Muscle of leg (tissue), 11 donors: ENCODE data around the gene PLA2G4A. TPM values are rescaled to one million over a fixed set of nuclear protein-coding genes. Genes with fewer than 3 reads are reported as not detected.

Experiments
- DNase-seq: peaks from one replicate; pipeline ENCODE4 v3.0.0; 2013
- H3K27ac ChIP-seq: one replicate; pipeline ENCODE4 v1.5.1; 2013; ENCODE audit warnings: mild to moderate bottlenecking, low read length, control low read depth
- H3K27me3 ChIP-seq: one replicate; pipeline ENCODE4 v1.6.1; 2013; ENCODE audit warnings: low read length; ENCODE audit not compliant: control insufficient read depth, insufficient read depth
- H3K36me3 ChIP-seq: one replicate; pipeline ENCODE4 v1.6.1; 2013; ENCODE audit warnings: low read length; ENCODE audit not compliant: control insufficient read depth, insufficient read depth
- H3K4me1 ChIP-seq: one replicate; pipeline ENCODE4 v1.6.1; 2013; ENCODE audit warnings: low read length; ENCODE audit not compliant: control insufficient read depth, insufficient read depth
- H3K4me3 ChIP-seq: one replicate; pipeline ENCODE4 v1.5.1; 2013; ENCODE audit warnings: low read length, control low read depth
- H3K9me3 ChIP-seq: replicated peaks from 2 replicates; pipeline ENCODE4 v1.6.1; 2013; ENCODE audit warnings: low read depth, low read length; ENCODE audit not compliant: control insufficient read depth
- WGBS: methylation state at CpG from one replicate; pipeline ENCODE4 v1.1.5; 2013; ENCODE audit warnings: missing lambda C conversion rate; ENCODE audit not compliant: insufficient coverage; 5-methylcytosine and 5-hydroxymethylcytosine counted together
- polyA plus RNA-seq, 8 donors: library from polyadenylated mRNA; unstranded; fragments of 120-200 nt; gene quantifications; one replicate each; pipeline versions ENCODE4 v1.2.1 to v1.2.3, GENCODE V29; 2013; ENCODE audit warnings: inconsistent platforms in 1 of 8, low replicate concordance in 1 of 8; ENCODE audit not compliant: insufficient read length in 8 of 8, insufficient read depth in 1 of 8
- total RNA-seq: library from RNA; stranded (reverse); fragments of 120-200 nt; gene quantifications from one replicate; pipeline ENCODE4 v1.2.4, GENCODE V29; 2013

Gene PLA2G4A
- total and polyA plus RNA-seq, 9 donors: 2.8 to 7.8 (median 4.1) TPM

DNA sequence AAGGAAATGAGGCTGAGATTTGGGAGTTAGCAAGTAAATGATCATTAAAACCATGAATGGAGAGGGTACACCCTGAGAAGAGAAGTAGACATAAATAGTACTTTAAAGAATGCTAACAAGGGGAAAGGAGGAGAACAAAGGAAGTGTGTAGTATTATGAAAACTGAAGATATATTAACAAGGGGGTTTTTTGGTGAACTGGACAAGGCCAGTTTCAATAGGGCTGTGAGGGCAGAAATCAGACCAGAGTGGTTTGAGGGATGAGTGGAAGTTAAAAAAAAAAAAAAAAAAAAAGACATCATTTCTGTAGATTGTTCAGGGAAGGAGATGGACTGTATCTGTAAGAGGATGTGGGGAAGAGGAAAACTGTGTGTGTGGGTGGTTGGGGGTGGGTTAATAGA is 137.1 kb downstream of the PLA2G4A start:
- no peaks in the 10 kb centered on the region for H3K9me3 ChIP-seq
- H3K27ac ChIP-seq: no peak overlapping the region
- DNase-seq: no peak
- H3K4me3 ChIP-seq: no peak overlapping the region
- no peaks in the 10 kb centered on the region for H3K36me3 ChIP-seq
- no peaks in the 10 kb centered on the region for H3K27me3 ChIP-seq
- H3K4me1 ChIP-seq: no peaks in the 10 kb centered on the region

DNA sequence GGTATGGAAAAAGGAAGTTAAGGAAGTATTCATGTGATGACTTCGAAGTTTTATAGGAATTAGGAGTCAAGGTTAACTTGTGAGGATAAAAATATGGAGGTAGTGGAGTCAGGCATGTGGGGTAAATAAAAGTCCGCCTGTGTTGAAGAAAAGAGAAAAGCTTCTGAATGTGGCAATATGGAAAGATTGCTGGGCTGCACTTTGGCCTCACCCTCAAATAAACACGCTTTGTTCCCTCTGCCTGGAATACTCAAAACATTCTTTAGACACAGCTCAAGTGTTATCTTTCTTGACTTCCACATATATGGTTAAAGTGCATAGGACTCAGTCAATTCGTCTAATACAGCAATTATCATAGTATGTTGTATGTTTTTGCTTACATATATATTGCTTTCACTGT is 137.7 kb downstream of the PLA2G4A start:
- no peaks in the 10 kb centered on the region for H3K27me3 ChIP-seq
- 83% methylated on average over 1 of the region's 4 CpGs for WGBS

DNA sequence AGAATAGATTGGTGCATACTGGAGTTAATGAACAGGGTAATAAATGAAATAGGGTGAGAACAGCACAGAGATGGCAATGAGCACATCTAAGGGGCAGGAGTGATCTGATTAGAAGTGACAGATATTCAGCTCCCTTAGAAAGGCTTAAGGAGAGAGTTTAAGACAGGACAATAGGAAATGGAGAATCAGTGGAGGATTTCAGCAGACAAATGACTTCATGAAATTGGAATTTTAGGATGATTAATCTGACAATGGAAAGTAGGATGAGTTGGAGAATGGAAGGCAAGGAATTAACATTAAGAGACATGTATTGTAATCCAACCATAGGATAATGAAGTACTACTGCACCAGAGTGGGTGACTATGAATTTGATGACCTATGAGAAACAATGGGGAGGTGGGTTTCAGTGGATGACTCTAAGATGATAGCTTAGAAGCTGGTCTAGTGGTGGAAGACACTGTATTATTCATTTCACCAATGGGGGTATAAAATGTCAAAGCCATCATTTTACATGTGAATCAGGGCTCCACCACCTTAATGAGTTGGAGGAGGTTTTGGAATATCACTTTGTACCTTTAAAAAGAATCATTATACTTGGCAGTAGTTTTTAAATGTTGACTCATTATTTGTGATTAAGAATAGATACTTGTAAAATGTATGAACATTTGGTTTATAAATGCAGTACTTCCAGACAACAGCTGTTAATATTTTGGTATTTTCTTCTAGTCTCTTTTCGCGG is 139.1 kb downstream of the PLA2G4A start:
- DNase-seq: no peak
- H3K27me3 ChIP-seq: no peaks in the 10 kb centered on the region
- WGBS: no CpG with 5 or more reads among the region's 2 CpGs
- no peaks in the 10 kb centered on the region for H3K9me3 ChIP-seq
- H3K36me3 ChIP-seq: no peaks in the 10 kb centered on the region
- H3K27ac ChIP-seq: no peak overlapping the region
- H3K4me1 ChIP-seq: no peaks in the 10 kb centered on the region
- no peak overlapping the region for H3K4me3 ChIP-seq

More for the DNA sequence above, 137.7 kb downstream of the PLA2G4A start:
- H3K9me3 ChIP-seq: no peaks in the 10 kb centered on the region
- no peak overlapping the region for H3K27ac ChIP-seq
- no peaks in the 10 kb centered on the region for H3K36me3 ChIP-seq
- DNase-seq: no peak
- H3K4me1 ChIP-seq: no peaks in the 10 kb centered on the region
- H3K4me3 ChIP-seq: no peak overlapping the region

DNA sequence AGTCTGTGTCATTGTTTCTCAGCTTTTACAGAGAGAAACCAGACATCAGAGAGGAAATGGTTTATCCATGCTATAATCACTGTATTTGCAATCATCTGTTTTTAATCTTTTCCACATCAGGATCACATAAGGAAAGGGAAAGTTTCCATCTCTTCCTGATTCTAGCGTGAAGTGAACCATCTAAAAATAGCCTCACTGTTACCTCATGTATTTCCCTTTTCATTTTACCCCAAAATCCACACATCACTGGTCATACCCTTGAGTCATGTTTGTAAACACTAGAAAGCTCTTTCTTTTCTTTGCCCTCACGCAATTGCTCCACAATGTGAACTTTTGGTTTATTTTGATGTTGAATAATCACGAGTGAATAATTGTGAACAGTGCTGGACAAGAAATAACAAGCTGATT is 146.0 kb downstream of the PLA2G4A start:
- Histone ChIP-seq H3K4me3 (no peak overlapping the region), H3K36me3 (no peaks in the 10 kb centered on the region), H3K27me3 (no peaks in the 10 kb centered on the region), H3K4me1 (no peaks in the 10 kb centered on the region), H3K9me3 (no peaks in the 10 kb centered on the region), H3K27ac (peak overlapping the region; percentile 52)
- no CpG with 5 or more reads among the region's 3 CpGs for WGBS
- peak; percentile 97 for DNase-seq

DNA sequence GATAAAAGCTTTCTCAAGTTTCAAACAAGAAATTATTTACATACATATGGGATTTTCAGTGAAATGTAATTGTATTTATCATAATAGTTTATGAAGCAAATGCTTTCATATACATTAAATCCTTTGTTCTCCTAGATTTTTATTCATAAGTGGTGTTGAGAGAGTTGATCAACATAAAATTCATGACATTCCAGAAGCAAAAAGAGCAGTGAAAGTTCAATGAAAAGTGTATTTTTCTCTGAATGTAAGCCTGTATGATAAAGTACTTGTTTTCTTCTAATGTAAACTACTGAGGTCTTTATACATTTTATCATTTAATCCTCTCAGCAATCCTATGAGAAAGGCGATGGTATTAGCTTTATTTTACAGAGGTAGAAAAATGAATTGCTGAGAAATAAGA is 146.5 kb downstream of the PLA2G4A start:
- no CpG with 5 or more reads among the region's 1 CpG for WGBS
- DNase-seq: no peak
- Histone ChIP-seq H3K27ac (peak overlapping the region; percentile 52), H3K4me3 (no peak overlapping the region), H3K4me1 (no peaks in the 10 kb centered on the region), H3K9me3 (no peaks in the 10 kb centered on the region), H3K27me3 (no peaks in the 10 kb centered on the region), H3K36me3 (no peaks in the 10 kb centered on the region)

DNA sequence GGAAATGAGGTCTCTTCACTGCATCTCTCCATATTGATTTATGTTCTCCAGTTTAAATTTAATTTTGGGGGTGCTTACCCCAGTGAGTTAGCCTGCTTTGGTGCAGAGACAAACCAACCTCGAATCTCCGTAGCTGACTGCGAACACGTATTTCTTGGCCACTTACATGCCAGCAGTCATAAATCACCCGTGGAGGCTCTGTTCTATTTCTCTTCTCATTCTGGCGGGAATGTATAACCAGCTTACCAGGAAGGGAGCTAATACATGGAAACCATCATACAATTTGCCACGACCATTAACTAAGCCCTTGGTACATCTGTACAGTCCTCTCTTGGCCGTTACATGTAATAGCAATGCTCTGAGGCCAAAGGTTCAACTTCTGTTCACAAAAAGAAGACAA is 148.0 kb downstream of the PLA2G4A start:
- no peak for DNase-seq
- 67% methylated on average over 6 of the region's 8 CpGs for WGBS
- H3K27ac ChIP-seq: no peak overlapping the region
- H3K4me1 ChIP-seq: no peaks in the 10 kb centered on the region
- no peaks in the 10 kb centered on the region for H3K9me3 ChIP-seq
- H3K4me3 ChIP-seq: no peak overlapping the region
- H3K36me3 ChIP-seq: no peaks in the 10 kb centered on the region
- H3K27me3 ChIP-seq: no peaks in the 10 kb centered on the region

DNA sequence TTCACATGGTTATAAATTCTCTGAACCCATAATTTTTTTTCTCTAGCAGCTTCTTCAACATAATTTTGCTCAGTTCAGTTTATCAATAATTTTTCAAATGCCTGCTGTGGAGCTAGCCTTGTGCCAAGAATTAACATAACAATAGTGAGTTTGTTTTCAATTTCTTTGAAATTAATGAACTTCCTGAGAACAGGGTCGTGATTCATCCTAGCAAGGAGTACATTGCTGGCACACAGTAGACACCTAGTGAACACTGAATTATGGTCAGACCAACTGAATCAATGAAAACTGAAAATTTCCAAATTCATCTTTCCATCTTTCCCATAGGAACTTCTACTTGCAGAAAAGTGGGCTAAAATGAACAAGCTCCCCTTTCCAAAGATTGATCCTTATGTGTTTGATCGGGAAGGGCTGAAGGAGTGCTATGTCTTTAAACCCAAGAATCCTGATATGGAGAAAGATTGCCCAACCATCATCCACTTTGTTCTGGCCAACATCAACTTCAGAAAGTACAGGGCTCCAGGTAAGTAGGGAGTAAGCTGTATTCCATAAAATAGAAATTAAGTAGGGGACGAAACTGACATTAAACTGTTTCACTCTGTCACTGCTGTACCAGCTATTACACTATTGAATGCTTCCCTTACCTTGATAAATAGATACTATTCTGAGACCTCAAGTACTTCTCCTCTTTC is 148.7 kb downstream of the PLA2G4A start:
- Histone ChIP-seq H3K9me3 (no peaks in the 10 kb centered on the region), H3K27me3 (no peaks in the 10 kb centered on the region), H3K27ac (no peak overlapping the region), H3K4me3 (no peak overlapping the region), H3K36me3 (no peaks in the 10 kb centered on the region), H3K4me1 (no peaks in the 10 kb centered on the region)
- WGBS: no CpG with 5 or more reads among the region's 3 CpGs
- no peak for DNase-seq

DNA sequence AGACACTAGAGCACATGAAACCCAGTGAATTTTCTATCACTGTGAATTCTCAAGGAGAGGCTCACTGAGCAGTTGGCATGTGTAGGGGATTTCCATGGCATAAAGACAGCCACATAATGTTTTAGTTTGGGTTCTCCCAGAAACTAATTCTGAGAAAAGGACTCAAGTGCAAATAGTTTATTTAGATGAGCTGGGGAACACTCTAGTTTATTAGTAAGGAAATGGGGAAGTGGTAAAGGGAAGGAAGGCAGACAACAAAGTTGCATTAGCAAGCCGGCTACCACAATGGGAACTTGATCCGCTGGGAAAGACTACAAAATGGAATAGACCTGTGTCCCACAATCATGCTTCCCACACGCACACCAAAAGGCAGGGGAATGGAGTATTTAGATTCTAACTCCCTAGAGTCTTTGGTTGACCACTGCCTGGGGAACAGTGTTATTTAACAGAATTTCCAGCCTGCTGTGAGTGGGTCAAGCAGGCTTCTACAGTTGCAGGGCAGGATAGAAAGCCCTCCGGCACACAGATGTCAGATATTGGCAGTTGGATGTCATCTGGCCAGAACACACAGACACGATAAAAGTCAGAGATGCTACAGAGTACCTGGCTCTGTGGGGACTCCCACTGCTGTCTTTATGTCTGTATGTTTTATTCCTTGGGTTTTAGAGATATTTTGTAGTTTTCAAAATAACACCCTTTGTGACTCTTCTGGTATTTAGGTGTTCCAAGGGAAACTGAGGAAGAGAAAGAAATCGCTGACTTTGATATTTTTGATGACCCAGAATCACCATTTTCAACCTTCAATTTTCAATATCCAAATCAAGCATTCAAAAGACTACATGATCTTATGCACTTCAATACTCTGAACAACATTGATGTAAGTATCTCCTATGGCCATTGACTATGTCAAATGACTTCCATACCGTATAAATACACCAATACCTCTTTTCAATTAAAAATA is 150.1 kb downstream of the PLA2G4A start:
- Histone ChIP-seq H3K27ac (no peak overlapping the region), H3K9me3 (no peaks in the 10 kb centered on the region), H3K4me3 (no peak overlapping the region), H3K27me3 (no peaks in the 10 kb centered on the region), H3K36me3 (no peaks in the 10 kb centered on the region), H3K4me1 (no peaks in the 10 kb centered on the region)
- no CpG with 5 or more reads among the region's 7 CpGs for WGBS
- peak; percentile 17 for DNase-seq

DNA sequence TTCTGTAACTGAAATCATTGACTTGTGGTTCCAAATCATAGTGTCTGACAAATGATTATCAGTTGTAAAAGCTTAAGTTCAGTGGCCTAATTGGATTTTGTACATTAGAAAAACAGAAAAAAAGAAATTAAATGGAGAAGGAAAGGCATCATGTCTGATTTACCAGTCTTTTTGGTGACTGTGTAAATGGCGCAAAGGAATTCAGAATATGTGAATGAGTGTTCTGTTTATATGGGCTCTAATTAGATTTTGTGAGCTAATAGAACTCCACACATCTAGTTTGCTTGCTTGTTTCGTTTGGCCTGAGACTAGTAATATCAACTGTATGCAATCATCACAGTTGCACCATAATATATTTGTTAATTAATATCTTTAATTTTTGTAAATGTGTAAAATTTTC is 151.7 kb downstream of the PLA2G4A start:
- H3K27ac ChIP-seq: no peak overlapping the region
- H3K9me3 ChIP-seq: no peaks in the 10 kb centered on the region
- no peak for DNase-seq
- no peak overlapping the region for H3K4me3 ChIP-seq
- no peaks in the 10 kb centered on the region for H3K36me3 ChIP-seq
- no peaks in the 10 kb centered on the region for H3K27me3 ChIP-seq
- H3K4me1 ChIP-seq: no peaks in the 10 kb centered on the region
- no CpG with 5 or more reads among the region's 2 CpGs for WGBS

DNA sequence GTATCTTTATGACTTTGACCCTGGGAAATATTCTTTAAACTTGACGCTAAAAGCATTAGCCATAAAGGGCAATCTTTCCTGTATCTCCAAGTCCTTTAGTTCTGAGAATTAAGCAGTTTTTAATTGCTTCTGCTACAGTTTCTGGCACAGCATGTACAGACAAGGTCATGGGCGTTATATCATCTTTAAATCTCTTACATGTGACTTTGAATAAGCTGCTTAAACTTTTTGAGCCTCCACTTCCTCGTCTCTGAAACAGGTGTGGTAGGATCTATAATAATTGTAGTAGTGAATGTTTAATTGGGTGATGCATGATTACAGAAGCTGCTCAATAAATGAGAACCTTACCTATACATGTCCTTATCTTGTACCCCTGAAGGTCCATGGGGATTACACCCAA is 153.4 kb downstream of the PLA2G4A start:
- no peak overlapping the region for H3K4me3 ChIP-seq
- no peaks in the 10 kb centered on the region for H3K36me3 ChIP-seq
- no peak overlapping the region for H3K27ac ChIP-seq
- no peaks in the 10 kb centered on the region for H3K27me3 ChIP-seq
- H3K9me3 ChIP-seq: no peaks in the 10 kb centered on the region
- no CpG with 5 or more reads among the region's 3 CpGs for WGBS
- no peaks in the 10 kb centered on the region for H3K4me1 ChIP-seq
- no peak for DNase-seq
